Activated CD4-positive, alpha-beta T cell treated with anti-CD3 and anti-CD28 coated beads, Interleukin-2, amount 50 U/mL, for 24 hours (primary cell): ENCODE measurements around the gene DCTN1.

Experiments
- DNase-seq, 2 donors: peaks; one replicate each; pipeline ENCODE4 v3.0.0-alpha.2; 2020; ENCODE audit warnings: low read depth in 1 of 2, low spot score in 1 of 2

The DCTN1 gene

GRCh38 chr2:74327627-74328026 is 52.5 kb downstream of the DCTN1 start:
- DNase-seq: no peak

- no peak for DNase-seq
Measured at GRCh38 chr2:74327199-74327598, 52.9 kb downstream of the DCTN1 start.

- no peak for DNase-seq
Measured at GRCh38 chr2:74325815-74326214, 54.3 kb downstream of the DCTN1 start.

GRCh38 chr2:74321737-74322136 is 58.4 kb downstream of the DCTN1 start:
- DNase-seq: no peak

- no peak for DNase-seq
Measured at GRCh38 chr2:74317701-74318100, 62.4 kb downstream of the DCTN1 start.

- no peak for DNase-seq
Measured at GRCh38 chr2:74316627-74317295, 63.4 kb downstream of the DCTN1 start.

- DNase-seq: no peak
Measured at GRCh38 chr2:74314107-74314506, 66.0 kb downstream of the DCTN1 start.

- no peak for DNase-seq
Measured at GRCh38 chr2:74313497-74313896, 66.6 kb downstream of the DCTN1 start.

GRCh38 chr2:74312913-74313312 is 67.2 kb downstream of the DCTN1 start:
- no peak for DNase-seq
